HG03039 (cell line): ENCODE data around the gene MGAT4D.
"Not testable (repeated sequence)": the region's sequence is repeated elsewhere in the genome, so short reads cannot be mapped to it uniquely, and the experiment has no call there.

ENCODE experiments used
- ATAC-seq: cut with Tn5 transposase; IDR thresholded peaks from one replicate; pipeline ENCODE4 v1.9.1; 2021; ENCODE audit warnings: mild to moderate bottlenecking, moderate library complexity; ENCODE audit not compliant: unreplicated experiment

Gene MGAT4D

DNA sequence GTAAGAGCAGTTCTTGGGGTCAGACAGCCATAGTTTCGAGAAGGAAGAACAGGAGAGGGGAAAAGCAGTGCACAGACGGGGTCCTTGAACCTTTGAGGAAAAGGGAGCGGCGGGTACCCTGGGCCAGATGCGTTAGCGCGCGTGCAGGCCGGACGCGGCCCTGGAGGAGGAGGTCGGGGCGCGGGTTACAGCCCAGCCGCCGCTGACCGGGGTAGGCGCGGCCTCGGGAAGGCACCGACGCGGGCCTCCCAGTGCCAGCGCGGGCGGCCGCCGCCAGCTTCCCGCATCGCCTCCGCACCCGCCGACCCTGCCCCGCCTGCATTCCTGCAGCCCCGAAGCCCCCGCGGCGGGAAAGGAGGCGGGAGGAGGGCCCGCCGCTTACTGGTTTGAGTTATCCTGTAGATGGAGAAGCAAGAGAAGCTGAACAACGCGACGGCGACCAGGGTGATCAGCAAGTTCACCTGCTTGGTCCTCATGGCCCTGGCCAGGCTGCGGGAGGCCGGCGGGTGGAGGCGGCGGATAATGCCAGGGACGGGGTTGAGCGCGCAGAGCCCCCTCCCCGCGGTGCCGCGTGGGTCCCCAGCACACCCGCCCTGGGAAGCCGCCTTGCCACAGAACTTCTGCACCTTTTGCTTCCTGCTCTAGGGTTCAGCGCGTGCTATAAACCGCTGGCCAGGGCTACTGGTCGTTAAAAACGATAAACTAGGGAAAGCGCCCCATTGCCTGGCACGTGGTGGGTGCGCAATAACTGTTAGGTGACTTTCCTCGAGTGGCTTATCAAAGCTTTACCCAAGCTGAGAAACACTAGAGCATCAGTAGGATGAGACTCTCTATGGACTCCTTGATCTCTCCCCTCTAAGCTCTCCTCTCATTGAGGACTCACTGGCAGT, at the start of gene MGAT4D:
MGAT4D (minus strand) TSS at position 547 of the 890 bp plus-strand sequence; CDS start at position 476, 71 bp downstream.
- ATAC-seq = no peak

DNA sequence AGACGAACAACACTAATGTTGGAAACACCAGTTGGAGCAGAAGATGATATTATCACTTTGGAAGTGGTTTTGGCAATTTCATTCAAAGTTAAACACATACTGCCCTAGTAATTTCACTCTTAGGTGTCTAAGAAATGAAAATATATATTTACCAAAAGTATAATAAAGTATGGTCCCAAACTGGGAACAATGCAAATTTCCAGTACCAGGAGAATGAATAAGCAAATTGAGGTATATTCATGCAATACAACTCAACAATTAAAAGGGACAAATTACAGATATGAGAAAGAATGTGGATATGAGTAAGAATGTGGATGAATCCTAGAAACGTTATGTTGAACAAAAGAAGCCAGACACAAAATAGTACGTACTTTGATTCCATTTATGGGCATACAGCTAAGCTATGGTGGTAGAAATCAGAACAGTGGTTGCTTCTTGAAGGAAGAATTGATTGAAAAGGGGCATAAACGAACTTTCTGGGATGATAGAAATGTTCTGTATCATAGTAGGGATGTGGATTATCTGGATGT, 35.9 kb upstream of the MGAT4D start:
- ATAC-seq = no peak

DNA sequence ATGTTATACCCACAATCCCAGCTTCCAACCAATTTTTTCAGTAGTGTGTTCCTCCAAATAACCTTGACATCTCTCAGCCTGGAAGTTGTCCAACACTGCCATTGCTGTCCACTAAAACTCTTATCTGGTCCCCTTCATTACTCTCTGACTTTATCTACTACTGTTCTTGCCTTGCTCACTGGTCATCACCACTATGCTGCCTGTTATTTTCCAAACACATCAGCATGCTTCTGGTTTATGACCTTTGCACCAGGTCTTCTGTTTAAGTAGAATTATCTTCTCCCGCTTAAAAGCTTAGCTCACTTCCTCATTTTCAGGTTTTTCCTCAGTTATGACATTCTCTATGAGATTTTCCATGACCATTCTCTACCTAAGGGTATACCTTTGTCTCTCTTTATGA, 31.3 kb upstream of the MGAT4D start:
- no peak for ATAC-seq

DNA sequence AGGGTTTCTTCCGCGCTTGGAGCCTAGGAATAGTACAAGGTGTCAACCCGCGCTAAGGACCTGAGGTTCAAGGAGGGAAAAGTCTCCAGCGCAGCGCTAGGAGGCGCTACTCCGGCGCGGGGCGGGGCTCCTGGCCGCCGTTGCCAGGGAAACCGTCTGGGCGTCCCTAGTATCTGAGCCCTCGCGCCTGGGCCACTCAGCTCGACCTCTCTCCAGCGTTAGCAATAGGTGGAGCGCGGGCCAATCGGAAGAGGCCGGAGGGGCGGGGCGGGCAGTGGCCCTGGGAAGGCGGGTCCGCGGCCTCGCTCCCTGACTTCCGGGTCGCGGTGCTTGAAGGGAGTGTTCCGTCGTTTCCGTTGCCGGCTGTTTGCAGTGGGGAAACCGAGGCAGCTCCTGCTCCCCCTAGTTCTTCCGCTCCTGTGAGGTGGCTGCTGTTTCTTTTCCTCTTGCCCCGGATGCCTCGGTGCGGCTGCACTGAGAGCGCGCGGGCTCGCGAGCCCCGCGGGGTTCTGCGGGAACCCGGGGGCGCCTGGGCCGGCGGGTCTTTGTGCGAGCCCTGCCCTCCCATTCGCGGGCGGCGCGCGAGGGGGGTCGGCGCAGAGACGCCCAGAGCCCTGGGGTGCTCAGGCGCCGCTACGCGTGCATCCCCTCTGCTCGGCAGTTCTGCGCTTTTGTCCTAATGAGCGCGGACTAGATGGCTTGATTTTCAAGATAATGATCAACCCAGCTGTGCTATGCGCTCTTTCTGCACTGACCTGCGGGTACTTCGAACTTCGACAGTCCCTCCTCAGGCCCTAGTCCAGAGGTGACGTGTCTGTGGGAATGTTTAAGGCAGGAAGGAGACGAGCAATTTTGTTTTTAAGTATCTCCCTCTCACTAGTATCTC, 26.0 kb upstream of the MGAT4D start, which contains the start of gene ELMOD2:
ELMOD2 (plus strand) TSS at position 312 of the 886 bp plus-strand sequence. CDS start 1,261 bp downstream, outside the sequence.
- ATAC-seq = peak; percentile 100

DNA sequence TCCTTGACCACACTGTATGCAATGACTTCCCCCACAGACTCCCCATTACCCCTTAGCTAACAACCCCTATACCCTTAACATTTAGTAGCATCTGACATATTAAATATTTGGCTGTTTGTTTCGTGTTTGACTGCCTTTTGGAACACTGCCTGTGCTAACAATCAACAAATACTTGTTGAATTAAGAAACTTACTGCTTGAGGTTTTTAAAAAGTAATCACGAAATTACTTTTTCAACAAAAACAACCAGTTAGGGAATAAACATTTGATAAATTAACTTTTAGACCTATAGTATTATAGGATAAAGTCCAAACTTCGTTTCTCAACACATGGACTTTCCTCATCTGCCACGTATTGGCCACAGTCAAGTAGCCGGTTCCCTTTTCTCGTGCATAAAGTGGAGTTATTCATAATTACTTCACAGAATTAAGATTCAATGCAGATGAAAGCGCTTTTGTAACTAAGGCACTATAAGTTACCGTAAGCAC, 25.3 kb upstream of the MGAT4D start:
- peak; percentile 5 for ATAC-seq

DNA sequence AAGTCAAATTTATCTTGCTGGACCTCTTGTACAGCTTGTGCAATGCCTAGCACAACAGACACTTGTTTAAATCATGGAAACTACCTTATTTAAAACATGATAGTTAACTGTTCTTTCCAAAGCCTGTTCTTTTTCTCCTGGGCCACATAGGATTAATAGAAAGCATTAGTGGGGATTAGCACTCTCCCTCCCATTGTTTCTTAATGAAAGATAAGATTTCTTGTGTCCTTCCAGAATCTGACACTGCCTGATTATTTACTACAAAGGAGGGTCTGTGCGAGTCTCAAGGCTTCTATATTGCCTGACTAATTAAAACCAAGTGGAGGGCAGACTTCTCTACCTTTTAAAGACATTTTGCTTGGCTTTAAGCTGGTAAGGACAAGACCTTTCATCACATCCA, 17.3 kb upstream of the MGAT4D start:
- no peak for ATAC-seq

DNA sequence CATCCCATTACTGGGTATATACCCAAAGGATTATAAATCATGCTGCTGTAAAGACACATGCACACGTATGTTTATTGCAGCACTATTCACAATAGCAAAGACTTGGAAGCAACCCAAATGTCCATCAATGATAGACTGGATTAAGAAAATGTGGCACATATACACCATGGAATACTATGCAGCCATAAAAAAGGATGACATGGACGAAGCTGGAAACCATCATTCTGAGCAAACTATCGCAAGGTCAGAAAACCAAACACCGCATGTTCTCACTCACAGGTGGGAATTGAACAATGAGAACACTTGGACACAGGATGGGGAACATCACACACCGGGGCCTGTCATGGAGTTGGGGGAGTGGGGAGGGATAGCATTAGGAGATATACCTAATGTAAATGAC, 15.7 kb upstream of the MGAT4D start:
- not testable (repeated sequence) for ATAC-seq

DNA sequence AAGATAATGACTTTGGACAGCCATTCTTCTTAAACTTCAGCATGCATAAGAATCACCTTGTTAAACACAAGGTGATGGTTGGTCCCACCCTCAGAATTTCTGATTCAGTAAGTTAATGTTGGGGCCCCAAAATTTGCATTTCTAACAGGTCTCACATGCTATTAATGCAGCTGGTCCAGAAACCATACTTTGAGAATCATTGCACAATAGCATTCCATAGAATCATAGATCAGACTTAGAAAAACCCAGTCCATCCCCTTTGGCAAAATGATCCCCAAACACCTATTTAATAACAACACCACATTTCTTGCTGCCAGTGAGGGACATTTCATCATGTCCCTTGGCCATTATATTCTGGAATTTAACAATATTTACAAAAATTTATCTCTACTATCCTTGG, 6.2 kb upstream of the MGAT4D start:
- no peak for ATAC-seq

DNA sequence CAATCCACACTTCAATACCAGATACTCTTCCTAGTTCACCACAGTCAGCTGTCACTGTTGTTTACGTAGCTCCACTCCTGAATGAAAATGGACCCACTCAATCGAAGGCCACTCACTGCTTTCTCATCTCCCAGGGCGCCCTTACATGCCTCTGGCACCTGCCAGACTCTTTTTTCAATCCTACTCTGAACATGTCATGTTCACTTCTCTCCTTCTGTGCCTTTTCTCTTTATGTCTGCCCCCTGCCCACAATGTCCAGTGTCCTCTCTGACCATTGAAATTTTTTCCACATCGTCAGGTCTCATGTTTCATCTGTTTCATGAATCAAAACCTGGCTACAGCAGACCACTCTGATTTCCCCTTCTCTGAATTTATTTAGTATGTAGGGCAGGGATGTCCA, 1.3 kb upstream of the MGAT4D start:
- no peak for ATAC-seq

DNA sequence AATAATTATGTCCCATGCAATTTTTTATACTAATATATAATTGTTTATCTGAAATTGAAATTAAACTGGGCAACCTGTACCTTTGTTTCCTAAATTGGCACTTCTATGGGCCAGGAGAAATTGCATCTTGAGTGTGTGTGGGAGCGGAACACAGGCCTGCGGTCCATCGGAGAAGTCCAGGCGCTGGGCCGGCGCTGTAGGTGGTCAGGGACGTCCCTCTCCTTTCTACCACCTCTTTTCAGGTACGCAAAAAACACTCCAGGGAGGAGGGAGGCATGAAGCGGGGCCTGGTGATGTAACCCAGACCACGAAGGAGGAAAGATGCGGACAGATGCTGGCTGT, 717 bp downstream of the MGAT4D start:
- ATAC-seq = no peak

DNA sequence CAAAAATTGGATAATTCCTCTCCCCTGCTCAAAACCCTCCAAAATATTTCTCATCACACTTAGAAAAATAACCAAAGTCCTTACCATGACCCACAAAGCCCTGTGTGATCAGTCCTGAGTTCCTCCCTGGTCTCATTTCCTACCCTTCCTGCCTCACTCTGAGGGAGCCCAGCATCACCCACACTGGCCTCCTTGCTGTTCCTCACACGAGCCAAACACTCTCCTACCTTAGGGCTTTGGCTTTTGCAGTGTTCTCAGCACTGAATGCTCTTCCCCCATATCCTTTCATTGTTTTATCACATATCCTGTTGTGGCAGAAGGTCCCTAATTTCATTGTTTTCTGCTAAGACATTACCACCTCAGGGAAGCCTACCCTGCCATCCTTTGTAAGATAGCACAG, 12.2 kb downstream of the MGAT4D start:
- no peak for ATAC-seq

DNA sequence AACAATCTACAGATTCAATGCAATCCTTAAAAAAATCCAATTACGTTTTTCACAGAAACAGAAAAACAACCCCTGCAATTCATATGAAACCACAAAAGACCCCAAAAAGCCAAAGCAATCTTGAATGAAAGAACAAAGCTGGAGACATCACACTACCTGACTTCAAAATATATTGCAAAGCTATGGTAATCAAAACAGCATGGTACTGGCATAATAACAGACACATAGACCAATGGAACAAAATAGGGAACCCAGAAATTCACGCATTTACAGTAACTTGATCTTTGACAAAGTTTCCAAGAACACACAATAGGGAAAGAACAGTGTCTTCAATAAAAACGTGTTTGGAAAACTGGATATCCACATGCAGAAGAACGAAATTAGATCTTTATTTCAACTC, 14.6 kb downstream of the MGAT4D start:
- ATAC-seq = no peak

DNA sequence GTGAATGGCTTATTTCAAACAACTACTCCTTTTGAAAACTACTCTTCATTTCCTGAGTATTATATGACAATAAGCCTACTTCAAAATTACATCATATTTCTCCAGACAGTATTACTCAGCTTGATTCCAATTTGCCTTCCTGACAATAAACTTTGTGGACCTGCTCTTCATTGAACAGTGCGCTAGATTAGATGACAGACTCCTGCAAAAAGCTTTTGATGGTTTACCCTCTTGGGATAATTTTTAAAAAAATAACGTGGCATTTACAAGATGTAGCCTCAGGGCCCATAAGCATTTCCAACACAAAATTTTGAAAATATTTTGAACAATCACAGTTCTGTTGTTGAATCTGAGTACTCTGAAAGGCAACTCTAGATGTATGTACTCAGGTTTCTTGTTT, 25.9 kb downstream of the MGAT4D start:
- no peak for ATAC-seq

DNA sequence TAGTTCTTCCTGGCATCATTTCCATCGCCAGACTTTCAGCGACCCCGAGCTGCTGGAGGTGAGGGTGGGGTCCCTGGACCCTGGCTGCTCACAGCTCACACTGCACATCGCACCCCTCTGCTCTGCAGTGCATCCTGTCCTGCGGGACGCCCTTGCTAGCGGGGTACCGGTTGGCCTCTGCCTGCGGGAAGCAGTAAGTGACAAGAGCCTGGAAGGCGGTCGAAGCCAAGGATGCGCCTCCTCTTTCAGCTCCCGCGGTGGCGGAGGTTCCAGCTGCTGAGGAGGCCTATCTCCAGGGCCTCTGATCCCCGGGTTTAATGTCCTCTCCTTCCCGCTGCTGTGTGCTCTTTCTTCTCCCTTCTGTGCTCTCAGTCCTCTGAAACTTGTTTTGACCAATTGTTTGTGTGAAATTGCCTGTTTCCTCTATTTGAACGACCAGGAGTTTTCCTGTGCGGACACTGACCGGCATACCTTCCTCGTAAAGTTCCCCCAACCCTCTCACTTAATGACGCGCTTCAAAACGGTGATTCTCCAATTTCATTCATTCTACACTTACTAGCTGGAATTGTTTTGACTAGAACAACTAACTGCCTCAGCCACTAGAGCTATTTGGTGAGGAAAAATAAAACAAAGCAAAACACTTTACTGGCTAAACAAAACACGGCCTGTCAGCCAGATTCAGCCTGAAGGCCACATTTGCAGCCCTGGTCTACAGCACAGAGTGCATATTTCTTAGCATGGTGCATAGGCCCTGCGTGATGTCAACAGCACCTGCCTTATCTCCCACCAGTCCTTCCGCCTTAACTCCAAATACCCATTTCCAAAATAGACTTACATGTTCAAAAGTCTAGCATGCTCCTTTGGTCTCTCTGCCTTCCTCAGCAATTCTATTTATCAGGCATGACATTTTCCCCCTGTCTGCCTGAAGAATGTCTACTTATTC, 28.0 kb downstream of the MGAT4D start:
- no peak for ATAC-seq

DNA sequence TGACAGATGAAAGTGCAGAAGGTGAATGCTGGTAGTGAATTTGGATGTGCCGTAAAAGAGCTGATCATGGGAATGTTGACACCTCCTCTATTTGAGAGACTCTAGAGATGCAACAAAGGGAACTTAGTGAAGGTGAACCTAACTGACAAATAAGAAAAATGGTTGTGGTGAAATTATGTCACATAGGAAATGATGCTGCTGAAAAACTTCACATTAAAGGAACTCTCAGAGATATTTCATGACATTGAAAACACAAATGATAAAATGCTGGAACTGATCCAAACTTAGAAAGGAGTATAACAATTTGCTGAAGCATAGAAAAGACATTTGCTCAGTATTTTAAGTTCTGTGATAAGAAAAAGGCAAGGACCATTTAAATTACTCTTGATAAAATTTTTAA, 31.9 kb downstream of the MGAT4D start:
- no peak for ATAC-seq

DNA sequence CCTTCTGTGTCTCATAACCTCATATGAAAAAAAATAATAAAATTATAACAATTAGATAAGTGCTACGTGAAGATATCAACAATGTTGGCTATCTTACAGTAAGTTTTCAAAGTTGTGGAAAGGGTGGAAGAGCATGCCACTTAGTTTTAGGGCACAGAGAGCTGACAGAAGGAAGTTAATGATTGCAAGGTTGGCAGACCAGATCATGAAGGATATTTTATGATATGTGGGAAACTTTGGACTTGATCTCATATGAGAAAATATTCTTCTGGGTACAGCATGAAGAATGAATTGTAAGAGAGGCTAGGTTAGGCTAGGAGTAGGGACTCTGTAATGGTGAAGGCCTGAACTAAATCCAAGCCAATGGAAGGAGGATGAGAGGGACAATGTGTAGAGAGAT, 34.5 kb downstream of the MGAT4D start:
- no peak for ATAC-seq

DNA sequence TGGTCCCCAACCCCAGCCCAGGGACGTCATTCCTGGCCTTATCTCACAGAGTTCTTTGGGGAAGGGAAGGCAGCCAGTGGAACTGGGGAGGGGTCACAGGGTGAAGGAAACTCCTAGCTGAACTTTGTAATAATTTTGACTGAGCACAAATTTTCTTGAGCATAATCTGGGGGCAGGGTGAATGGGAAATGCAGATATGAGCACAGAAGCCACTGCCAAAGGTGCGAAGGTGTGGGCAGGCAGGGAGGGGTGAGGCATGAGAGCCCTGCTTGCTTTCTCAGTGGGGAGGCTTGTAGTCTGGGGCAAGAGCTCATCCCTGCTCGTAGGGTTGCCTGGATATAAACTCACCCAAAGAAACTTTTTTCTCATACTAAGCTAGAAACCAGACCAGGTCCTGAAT, 34.9 kb downstream of the MGAT4D start:
- ATAC-seq = no peak

DNA sequence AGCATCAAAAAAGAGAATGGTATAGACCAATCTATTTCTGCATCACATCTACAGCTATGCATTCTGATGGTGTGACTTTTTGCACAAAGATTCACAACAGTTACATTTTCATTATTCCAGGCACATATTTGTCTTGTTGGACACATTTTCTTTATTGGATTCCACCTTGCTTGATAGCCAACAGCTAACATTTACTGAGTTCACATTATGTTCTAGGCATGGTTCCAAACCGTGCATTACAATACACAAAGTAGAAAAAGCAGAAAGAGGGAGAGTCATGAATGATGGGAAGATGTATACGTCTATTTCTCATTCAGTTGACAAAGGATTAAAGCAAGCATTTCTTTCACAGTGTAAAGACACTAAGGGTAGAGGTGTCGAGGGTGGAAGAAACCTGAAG, 47.7 kb downstream of the MGAT4D start:
- ATAC-seq = no peak

DNA sequence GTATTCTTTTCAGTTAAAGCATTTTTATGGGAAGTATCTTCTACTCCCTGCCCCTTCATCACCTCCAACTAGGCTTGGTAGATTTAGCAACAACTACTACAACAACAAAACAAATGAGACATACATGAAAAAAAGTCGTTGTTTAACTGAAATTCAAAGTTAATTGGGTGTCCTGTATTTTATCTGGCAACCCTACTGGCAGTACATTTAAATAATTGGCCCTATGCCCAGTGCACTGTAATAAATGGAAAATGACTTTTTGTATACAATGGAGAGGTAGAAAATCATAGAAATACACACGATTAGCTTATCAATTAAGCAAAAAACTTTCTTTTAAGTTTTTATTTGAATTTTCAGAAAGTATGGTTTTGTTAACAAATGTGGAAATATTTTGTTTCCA, 49.3 kb downstream of the MGAT4D start:
- no peak for ATAC-seq

DNA sequence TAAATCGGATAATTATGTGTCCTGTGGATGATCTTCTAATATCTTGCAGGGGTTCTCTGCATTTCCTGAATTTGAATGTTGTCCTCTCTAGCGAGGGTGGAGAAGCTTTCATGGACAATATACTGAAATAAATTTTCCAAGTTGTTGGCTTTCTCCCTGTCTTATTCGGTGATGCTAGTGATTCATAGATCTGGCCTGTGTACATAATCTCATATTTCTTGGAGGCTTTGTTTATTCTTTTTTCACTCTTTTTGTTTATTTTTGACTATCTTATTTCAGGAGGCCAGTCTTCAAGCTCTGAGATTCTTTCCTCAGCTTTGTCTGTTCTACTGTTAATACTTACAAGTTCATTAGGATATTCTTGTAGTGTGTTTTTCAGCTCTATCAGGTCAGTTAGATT, 49.9 kb downstream of the MGAT4D start:
- no peak for ATAC-seq
